GM12872 (cell line): Measurements from ENCODE around the gene GUCY2F.

Experiments used
- TF ChIP-seq, protein P1 (sequence below): IDR thresholded peaks from 3 replicates; pipeline ENCODE4 v1.5.1; 2011; ENCODE audit warnings: low read depth, mild to moderate bottlenecking, low read length, moderate library complexity; ENCODE audit not compliant: insufficient read depth

GUCY2F gene

DNA sequence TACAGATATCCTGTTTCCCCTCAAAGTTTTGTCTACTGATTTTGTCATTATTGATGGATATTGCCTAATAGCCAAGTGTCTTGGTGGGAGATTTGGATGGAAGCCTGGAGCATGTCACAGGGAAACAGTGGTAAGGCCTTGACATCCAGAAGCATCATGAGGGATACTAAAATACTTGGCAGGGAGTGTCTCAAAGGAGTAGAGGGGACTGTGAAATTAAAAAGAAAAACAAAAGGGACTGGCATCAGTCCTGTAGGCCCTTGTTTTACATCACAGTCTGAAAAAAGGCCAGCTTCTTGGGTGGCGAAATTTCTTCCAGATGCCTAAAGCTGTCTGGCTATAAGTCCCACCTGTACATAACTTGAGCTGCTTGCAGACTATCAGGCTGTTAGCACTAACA, 83.8 kb downstream of the GUCY2F start:
- TF ChIP-seq, protein P1, sequence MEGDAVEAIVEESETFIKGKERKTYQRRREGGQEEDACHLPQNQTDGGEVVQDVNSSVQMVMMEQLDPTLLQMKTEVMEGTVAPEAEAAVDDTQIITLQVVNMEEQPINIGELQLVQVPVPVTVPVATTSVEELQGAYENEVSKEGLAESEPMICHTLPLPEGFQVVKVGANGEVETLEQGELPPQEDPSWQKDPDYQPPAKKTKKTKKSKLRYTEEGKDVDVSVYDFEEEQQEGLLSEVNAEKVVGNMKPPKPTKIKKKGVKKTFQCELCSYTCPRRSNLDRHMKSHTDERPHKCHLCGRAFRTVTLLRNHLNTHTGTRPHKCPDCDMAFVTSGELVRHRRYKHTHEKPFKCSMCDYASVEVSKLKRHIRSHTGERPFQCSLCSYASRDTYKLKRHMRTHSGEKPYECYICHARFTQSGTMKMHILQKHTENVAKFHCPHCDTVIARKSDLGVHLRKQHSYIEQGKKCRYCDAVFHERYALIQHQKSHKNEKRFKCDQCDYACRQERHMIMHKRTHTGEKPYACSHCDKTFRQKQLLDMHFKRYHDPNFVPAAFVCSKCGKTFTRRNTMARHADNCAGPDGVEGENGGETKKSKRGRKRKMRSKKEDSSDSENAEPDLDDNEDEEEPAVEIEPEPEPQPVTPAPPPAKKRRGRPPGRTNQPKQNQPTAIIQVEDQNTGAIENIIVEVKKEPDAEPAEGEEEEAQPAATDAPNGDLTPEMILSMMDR: no peak

DNA sequence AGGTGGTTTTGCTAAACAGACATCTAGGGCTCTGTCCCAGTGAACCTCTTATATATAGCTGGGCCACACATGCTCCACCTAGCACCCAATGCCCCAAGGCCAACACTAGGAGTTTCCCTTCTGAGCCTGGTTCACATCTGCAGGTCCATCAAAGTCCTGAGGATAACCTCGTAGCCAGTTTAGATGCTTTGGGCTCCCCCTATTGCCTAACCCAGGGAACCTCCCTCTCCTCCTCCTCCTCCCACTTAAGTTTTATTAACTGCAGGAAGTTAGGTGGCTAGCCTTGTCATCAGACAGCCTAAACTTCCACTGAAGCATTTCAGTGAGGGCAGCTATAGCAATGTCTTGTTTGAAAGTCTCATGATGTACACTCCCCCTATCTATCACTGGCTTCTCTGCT, 88.0 kb downstream of the GUCY2F start:
- TF ChIP-seq, protein P1: peak; percentile 42; the same call in 1 of the 3 replicates

DNA sequence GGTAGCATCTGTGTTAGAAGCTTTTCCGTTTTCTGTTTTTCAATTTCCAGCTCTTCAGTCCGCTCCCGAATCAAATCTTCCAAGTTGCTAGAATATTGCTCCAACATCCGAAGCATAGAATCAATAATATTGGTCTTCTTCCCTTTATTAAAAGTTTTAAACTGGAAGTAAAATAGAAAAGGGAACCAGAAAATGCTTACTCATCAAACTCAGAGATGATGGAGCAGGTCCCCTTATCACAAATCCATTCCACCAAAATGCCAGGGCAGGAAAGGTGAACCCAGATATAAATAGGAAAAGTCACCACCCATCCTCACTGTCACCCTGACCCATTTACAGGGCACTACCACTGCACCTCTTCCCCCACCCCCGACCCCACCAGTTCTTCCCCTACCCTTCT, 89.0 kb downstream of the GUCY2F start:
- TF ChIP-seq, protein P1: no peak

DNA sequence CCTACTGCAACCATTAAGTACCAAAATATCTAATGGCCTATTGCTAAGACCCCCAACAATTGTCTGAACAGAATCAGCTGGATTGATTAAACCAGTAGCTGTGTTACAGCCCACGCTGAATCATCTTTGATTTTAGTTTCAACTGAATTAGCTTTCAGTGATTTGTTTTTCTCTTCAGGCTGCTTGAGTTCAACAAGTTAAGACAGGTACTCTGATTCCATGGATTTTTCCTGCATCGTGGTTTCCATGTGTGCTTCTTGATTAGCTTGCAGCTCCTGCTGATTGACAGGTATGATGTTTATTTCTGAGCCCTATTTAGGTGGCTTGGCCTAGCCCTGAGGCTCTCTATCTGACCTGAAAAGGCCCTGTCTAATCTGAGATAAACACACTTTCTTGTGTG, 91.3 kb downstream of the GUCY2F start:
- TF ChIP-seq, protein P1: no peak

DNA sequence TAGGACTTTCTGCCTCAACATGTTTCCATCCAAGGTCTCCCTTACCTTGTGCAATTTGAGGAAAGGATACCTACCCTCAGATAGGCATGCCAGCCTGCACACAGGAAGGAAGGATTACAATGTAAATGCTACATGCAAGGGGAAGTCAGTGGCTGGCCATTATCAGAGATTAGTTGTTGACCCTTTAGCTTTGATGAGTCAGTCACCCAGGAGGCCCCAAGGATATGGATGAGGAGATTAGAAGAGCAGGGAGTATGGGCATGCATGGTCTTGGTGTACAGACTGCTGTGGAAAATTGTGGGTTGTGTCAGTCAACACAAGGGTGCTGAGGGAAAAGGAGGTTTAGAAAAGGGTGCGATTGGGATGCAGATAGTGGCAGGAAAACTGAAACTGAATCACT, 92.0 kb downstream of the GUCY2F start:
- TF ChIP-seq, protein P1: no peak

DNA sequence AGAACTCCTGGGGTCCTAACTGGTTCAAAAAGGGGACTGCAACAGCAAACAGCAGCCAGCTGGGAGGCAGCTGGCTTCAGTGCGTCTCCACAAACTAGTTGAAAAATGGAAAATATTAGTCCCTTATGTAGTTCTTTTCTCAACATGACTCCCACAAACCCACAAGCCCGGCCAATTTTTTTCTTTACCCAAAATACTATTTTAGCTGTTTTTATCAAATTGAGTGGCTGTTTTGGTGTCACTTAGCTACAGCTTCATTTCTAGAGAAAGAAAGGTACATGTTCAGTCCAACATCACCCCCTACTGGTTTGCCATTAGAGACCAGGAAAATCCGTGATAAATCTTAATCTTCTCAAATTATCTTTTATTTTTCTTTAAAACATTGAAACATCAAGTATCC, 97.2 kb downstream of the GUCY2F start:
- TF ChIP-seq, protein P1: peak; percentile 36; the same call in 2 of the 3 replicates

DNA sequence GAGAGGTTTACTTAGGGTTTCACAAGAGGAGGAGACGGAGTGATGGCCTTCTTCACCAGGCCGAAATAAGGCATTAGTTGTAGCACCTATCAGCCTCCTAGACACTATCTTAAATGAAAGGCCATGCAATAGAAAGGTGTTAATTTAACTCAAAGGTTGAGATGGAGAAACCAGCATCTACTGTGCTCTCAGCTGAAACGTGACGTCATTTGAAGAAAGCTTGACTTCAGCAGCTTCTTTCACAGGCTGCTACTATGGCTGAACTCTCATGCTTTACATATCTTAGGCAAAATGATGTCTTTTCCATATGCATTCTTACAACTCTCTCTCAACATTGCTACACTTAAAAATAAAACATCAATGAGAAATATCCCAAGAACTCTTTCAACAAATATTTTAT, 99.6 kb downstream of the GUCY2F start:
- TF ChIP-seq, protein P1: no peak

DNA sequence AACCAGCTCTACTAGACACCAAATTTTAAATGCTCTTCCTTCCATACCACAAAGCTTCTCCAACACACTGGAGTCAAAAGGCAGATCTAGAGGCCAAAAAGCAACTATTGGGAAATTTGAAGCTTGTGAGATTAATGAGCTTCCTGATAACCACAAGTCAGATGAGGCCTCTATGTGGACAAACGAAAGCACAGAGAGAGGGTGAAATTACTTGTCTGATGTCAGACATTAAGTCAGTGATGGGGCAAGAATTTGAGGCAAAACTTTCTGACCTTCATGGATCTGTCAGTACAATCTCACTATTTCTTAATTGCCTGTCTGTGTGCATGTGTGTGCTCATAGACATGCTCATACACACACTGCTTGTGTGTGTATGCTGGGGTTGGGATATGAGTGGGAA, 103.6 kb downstream of the GUCY2F start:
- TF ChIP-seq, protein P1: no peak
